ENCODE measurements around the gene HPSE2.

The HPSE2 gene

DNA sequence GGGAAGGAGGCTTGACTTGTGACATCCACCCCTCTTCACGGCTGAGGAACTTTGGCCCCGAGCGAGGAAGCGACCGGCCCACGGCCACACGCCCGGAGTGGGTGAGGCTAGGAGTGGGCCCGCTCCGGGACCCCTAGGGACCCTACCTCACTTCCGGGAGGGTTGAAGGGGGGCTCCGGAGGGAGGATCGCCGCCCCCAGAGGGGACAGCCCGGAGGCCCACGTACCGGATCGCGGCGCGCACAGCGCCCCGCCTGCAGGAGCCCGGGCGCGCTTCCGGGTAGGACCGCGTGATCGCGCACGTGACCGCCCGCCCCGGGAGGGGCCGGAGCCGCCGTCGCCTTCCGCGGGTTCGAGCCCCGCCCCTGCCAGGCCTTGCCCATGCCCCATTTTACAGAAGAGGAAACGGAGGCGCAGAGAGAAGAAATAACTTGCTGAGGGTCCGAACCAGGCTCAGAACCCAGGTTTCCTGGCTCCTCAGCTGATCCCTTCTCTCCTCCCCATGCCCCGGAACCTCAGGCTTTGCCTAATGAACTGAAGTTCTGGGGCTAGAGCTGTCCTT, 788.9 kb downstream of the HPSE2 start, which contains the start of gene HPS1:
Gene HPS1 (minus strand): TSS at position 275 of the 561 bp plus-strand sequence. CDS start 3,695 bp downstream, outside the sequence.
- no peak within 1 kb of the TSS for H3K27ac ChIP-seq
- no peak for TF ChIP-seq CTCF (conservative IDR thresholded peaks at IDR 0.05)

DNA sequence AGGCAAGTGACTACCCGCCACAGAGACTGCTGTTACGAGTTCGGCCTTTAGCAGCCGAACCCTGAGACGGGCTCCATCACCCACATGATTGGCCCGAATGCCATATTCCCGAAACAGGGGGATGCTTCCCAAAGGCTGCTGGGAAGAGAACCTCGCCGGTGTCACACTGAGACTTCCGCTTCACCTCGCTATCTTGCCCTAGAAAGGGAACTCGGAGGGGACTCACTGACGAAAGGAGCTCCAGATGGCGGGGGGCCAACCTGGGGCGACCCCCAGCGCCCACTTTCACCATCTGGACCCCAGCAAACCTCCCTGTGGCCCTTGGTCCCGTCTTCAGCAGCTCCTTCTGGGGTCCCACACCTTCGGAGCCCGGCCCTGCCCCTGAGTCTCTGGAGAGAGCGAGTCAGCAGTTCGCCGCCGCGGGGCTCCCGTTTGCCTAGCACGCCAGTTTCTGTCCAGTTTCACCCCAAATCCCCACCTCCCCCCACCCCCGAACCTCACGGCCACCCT, 789.4 kb downstream of the HPSE2 start:
- no peak for TF ChIP-seq CTCF (conservative IDR thresholded peaks at IDR 0.05)
- no peak overlapping the region for H3K27ac ChIP-seq

DNA sequence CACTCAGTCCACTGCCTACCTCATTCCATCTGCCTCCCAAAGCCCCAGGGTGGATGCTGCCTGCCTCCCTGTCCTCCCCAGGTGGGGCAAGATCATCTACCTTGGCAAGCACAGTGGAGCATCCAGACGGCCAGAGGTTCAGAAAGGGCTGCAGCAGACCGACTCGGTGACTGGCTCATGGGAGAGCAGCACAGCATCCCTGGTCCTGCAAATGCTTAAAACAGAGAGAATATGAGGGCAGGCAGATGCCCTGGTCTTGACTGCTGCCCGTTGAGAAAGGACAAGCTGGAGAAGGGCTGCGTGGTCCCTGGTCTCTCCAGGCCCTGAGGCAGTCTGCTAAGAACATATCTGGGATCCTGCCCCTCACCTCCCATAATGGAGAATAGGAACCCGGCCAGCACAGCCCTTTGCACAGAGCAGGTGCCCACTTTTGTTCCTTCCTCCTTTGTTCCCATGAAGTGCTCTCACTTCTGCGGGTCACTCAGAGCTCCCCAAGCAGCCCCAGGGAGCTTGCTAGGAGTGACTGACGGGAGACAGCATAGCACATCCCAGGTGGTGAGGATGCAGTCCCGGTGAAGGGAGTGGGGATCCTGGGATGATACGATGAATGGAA, 790.3 kb downstream of the HPSE2 start:
- H3K27ac ChIP-seq: no peak overlapping the region
- no peak for TF ChIP-seq CTCF (conservative IDR thresholded peaks at IDR 0.05)

DNA sequence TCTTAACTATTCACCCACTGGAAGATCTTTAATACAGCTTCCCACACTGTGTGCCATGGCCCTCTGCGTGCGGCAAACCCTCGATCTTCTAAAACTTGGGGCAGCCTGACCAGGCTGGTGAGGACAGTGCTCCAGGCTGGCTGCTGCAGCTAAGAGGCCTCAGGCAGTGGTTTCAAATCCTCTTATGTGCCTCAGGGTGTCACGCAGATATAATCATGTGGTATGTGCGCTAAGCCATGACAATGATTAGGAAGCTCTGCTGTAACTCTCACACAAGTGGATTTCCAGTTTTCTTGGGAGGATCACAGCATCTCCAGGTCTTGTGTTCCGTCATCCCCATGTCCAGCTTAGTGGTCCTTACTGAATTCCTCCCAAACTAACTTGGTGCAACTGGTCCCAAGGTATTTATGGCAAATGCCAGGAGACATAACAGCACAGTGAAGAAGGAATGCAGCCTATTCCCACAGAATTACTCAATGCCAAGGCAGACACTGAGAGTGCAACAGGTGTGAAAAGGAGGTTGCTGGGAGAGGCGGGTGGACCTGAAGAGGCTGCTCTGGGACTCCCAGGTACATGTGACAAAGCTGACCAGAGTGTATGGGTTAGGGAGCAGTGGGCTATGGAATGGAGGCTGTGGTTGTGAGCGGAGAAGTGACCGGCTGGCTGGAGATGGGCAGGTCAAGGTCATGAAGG, 791.2 kb downstream of the HPSE2 start:
- no peak overlapping the region for H3K27ac ChIP-seq
- TF ChIP-seq CTCF (conservative IDR thresholded peaks at IDR 0.05): no peak

GRCh38 chr10:98438715-98439114, 796.9 kb downstream of the HPSE2 start:
- no peak overlapping the region for H3K27ac ChIP-seq
- no peak for TF ChIP-seq CTCF (conservative IDR thresholded peaks at IDR 0.05)

DNA sequence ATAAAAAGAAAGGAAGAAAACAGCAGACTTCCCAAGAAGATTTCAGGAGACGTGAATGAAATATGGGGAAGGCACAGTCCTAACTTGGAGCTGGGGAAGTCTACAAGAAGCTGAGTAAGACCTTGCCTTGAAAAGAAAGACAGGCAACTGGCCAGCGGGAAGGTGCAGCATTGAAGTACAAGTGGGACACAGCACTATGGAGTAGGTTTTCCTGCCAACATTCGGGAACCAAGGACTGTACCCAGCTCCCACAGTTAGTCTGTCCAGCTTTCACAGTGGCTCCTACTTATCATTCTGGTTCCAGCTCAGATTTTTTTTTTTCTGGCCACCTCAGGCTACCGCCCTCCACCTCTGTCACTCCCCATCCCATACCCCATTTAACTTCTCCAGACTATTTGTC, 798.9 kb downstream of the HPSE2 start:
- H3K27ac ChIP-seq: no peak overlapping the region
- TF ChIP-seq CTCF (conservative IDR thresholded peaks at IDR 0.05): no peak

- TF ChIP-seq CTCF (conservative IDR thresholded peaks at IDR 0.05): no peak
- no peak overlapping the region for H3K27ac ChIP-seq
These were observed 800.5 kb downstream of the HPSE2 start for GRCh38 chr10:98435178-98435577.

Data from VCaP (cell line).